Measurements from ENCODE around the gene OTOP3. TPM values are rescaled to one million over a fixed set of nuclear protein-coding genes. Genes with fewer than 3 reads are reported as not detected.
"Not testable (repeated sequence)": the region's sequence is repeated elsewhere in the genome, so short reads cannot be mapped to it uniquely, and the experiment has no call there.

The OTOP3 gene
- total and polyA plus RNA-seq, 2 experiments from 2014 or later = not detected

GRCh38 chr17:74968361-74968780 lies 32.7 kb downstream of the OTOP3 start (continued):
- TF ChIP-seq, protein P1, sequence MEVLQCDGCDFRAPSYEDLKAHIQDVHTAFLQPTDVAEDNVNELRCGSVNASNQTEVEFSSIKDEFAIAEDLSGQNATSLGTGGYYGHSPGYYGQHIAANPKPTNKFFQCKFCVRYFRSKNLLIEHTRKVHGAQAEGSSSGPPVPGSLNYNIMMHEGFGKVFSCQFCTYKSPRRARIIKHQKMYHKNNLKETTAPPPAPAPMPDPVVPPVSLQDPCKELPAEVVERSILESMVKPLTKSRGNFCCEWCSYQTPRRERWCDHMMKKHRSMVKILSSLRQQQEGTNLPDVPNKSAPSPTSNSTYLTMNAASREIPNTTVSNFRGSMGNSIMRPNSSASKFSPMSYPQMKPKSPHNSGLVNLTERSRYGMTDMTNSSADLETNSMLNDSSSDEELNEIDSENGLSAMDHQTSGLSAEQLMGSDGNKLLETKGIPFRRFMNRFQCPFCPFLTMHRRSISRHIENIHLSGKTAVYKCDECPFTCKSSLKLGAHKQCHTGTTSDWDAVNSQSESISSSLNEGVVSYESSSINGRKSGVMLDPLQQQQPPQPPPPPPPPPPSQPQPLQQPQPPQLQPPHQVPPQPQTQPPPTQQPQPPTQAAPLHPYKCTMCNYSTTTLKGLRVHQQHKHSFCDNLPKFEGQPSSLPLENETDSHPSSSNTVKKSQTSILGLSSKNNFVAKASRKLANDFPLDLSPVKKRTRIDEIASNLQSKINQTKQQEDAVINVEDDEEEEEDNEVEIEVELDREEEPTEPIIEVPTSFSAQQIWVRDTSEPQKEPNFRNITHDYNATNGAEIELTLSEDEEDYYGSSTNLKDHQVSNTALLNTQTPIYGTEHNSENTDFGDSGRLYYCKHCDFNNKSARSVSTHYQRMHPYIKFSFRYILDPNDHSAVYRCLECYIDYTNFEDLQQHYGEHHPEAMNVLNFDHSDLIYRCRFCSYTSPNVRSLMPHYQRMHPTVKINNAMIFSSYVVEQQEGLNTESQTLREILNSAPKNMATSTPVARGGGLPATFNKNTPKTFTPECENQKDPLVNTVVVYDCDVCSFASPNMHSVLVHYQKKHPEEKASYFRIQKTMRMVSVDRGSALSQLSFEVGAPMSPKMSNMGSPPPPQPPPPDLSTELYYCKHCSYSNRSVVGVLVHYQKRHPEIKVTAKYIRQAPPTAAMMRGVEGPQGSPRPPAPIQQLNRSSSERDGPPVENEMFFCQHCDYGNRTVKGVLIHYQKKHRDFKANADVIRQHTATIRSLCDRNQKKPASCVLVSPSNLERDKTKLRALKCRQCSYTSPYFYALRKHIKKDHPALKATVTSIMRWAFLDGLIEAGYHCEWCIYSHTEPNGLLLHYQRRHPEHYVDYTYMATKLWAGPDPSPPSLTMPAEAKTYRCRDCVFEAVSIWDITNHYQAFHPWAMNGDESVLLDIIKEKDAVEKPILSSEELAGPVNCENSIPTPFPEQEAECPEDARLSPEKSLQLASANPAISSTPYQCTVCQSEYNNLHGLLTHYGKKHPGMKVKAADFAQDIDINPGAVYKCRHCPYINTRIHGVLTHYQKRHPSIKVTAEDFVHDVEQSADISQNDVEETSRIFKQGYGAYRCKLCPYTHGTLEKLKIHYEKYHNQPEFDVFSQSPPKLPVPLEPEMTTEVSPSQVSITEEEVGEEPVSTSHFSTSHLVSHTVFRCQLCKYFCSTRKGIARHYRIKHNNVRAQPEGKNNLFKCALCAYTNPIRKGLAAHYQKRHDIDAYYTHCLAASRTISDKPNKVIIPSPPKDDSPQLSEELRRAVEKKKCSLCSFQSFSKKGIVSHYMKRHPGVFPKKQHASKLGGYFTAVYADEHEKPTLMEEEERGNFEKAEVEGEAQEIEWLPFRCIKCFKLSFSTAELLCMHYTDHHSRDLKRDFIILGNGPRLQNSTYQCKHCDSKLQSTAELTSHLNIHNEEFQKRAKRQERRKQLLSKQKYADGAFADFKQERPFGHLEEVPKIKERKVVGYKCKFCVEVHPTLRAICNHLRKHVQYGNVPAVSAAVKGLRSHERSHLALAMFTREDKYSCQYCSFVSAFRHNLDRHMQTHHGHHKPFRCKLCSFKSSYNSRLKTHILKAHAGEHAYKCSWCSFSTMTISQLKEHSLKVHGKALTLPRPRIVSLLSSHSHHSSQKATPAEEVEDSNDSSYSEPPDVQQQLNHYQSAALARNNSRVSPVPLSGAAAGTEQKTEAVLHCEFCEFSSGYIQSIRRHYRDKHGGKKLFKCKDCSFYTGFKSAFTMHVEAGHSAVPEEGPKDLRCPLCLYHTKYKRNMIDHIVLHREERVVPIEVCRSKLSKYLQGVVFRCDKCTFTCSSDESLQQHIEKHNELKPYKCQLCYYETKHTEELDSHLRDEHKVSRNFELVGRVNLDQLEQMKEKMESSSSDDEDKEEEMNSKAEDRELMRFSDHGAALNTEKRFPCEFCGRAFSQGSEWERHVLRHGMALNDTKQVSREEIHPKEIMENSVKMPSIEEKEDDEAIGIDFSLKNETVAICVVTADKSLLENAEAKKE (CRISPR knock-in tag; IDR thresholded peaks at IDR 0.05) = no peak
- no peak for TF ChIP-seq JUNB (IDR thresholded peaks at IDR 0.05; ENCODE audit: unreplicated experiment)
- no peak for TF ChIP-seq POLR2AphosphoS5 (IDR thresholded peaks at IDR 0.05; ENCODE audit: low read depth)

DNA sequence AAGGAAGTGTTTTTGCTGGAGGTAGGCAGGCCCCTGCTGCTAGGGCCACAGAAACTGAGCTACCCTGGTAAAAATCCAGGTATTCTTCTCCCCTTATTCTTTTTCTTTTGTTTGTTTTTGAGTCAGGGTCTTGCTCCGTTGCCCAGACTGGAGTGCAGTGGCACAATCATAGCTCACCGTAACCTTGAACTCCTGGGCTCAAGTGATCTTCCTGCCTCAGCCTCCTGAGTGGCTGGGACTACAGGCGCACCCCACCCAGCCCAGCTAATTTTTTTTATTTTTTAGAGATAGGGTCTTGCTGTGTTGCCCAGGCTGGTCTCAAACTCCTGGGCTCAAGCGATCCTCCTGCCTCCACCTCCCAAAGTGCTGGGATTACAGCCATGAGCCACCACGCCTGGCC lies 33.8 kb downstream of the OTOP3 start:
- not testable (repeated sequence) for H3K9me2 ChIP-seq (ENCODE audit: insufficient read depth); H3K27ac ChIP-seq (ENCODE audit: low read depth); H3K4me3 Mint-ChIP-seq; H3K36me3 Mint-ChIP-seq (ENCODE audit: low read depth); H3K4me2 ChIP-seq; H2AFZ ChIP-seq; H3K36me3 ChIP-seq (ENCODE audit: insufficient read depth); H3K27ac Mint-ChIP-seq; H3K9me3 Mint-ChIP-seq; H3F3A ChIP-seq (replicated peaks; ENCODE audit: low read depth); H3K4me3 ChIP-seq; H3K79me2 ChIP-seq (replicated peaks; ENCODE audit: insufficient read depth); H3K4me1 ChIP-seq (ENCODE audit: insufficient read depth); ATAC-seq; DNase-seq (ENCODE audit: low spot score); H4K20me1 ChIP-seq (replicated peaks; ENCODE audit: insufficient read depth)
- Mint-ChIP-seq H3K27me3 (ENCODE audit: insufficient read depth, low read depth, poor library complexity) (peaks cover 44% of the 10 kb centered on the region), H3K4me1 (peaks cover 11% of the 10 kb centered on the region)
- H3K27me3 ChIP-seq (ENCODE audit: insufficient read depth) = peaks cover 36% of the 10 kb centered on the region

- Histone ChIP-seq H3K79me2 (replicated peaks; ENCODE audit: insufficient read depth) (no peaks in the 10 kb centered on the region), H3K27me3 (ENCODE audit: insufficient read depth) (peaks cover 45% of the 10 kb centered on the region), H3K36me3 (ENCODE audit: insufficient read depth) (no peaks in the 10 kb centered on the region), H3K4me2 (no peak overlapping the region), H3K9me2 (ENCODE audit: insufficient read depth) (no peaks in the 10 kb centered on the region), H3K4me3 (no peak overlapping the region), H4K20me1 (replicated peaks; ENCODE audit: insufficient read depth) (no peaks in the 10 kb centered on the region), H3K27ac (ENCODE audit: low read depth) (no peak overlapping the region), H3K4me1 (ENCODE audit: insufficient read depth) (peaks cover 8% of the 10 kb centered on the region; the same call in 1 of the 2 replicates), H3F3A (replicated peaks; ENCODE audit: low read depth) (no peaks in the 10 kb centered on the region), H2AFZ (no peak overlapping the region)
- no peak overlapping the region for H3K4me3 Mint-ChIP-seq
- ATAC-seq (no peak), DNase-seq (ENCODE audit: low spot score) (no peak)
- no peaks in the 10 kb centered on the region; the same call in 2 of the 3 replicates for H3K36me3 Mint-ChIP-seq (ENCODE audit: low read depth)
- H3K4me1 Mint-ChIP-seq = peaks cover 11% of the 10 kb centered on the region
- H3K9me3 Mint-ChIP-seq = no peaks in the 10 kb centered on the region; the same call in 2 of the 3 replicates
- TF ChIP-seq CREB1 (CRISPR knock-in tag; IDR thresholded peaks at IDR 0.05; ENCODE audit: low read depth) = no peak
- TF ChIP-seq, protein P2, sequence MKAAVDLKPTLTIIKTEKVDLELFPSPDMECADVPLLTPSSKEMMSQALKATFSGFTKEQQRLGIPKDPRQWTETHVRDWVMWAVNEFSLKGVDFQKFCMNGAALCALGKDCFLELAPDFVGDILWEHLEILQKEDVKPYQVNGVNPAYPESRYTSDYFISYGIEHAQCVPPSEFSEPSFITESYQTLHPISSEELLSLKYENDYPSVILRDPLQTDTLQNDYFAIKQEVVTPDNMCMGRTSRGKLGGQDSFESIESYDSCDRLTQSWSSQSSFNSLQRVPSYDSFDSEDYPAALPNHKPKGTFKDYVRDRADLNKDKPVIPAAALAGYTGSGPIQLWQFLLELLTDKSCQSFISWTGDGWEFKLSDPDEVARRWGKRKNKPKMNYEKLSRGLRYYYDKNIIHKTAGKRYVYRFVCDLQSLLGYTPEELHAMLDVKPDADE (IDR thresholded peaks at IDR 0.05) = no peak
- no peak for TF ChIP-seq STAT1 (IDR thresholded peaks at IDR 0.05; ENCODE audit: unreplicated experiment)
- no peak for TF ChIP-seq JUNB (IDR thresholded peaks at IDR 0.05; ENCODE audit: unreplicated experiment)
- no peak for TF ChIP-seq ZNF114 (CRISPR knock-in tag; IDR thresholded peaks at IDR 0.05)
- peaks cover 52% of the 10 kb centered on the region for H3K27me3 Mint-ChIP-seq (ENCODE audit: insufficient read depth, low read depth, poor library complexity)
- H3K27ac Mint-ChIP-seq = no peak overlapping the region
These were observed 34.7 kb downstream of the OTOP3 start for GRCh38 chr17:74970395-74970794.

All from GM23338 (cell line).